Hippocampal formation (tissue), 2 donors: ENCODE data around the gene DDX27.

ENCODE experiments used
- DNase-seq, 2 donors: peaks; one replicate each; lab custom pipeline; 2025; lab: John Stamatoyannopoulos, UW

The DDX27 gene

GRCh38 chr20:49247792-49248191 is 28.6 kb downstream of the DDX27 start:
- DNase-seq: no peak

- no peak for DNase-seq
Measured at GRCh38 chr20:49248301-49248700, 29.1 kb downstream of the DDX27 start.

DNA sequence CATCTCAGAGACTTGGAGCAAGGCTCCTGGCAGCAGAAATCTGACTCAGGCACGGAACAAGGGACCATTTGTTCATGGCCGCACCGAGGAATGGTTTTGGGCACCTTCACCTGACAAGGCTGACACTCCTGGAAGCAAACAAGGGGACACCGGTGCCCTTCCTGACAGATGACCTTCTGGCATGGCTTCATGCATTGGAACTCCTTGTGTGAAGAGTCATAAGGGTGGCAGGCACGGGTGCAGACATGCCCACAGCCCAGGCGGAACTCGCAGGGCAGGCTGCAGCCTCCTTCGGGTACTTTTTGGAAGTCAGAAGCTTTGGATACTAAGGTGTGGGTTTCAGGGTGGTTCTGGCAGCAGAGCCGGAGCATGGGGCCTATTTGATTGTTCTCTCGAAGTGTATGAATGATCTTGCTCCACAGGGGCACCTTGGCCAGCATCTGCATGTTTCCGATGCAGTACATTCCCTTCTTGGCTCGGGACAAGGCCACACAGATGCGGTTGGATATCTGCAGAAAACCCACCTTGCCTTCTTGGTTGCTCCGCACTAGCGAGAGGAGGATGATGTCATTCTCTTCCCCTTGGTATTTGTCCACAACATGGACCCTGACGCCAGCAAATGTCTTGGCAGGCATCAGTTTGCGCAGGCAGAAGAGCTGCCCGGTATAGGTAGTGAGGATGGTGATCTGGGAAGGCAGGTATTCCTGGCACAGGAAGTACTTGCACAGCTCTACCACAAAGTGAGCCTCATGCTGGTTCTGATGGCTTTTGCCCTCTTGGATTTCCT is 29.9 kb downstream of the DDX27 start:
- DNase-seq: no peak

DNA sequence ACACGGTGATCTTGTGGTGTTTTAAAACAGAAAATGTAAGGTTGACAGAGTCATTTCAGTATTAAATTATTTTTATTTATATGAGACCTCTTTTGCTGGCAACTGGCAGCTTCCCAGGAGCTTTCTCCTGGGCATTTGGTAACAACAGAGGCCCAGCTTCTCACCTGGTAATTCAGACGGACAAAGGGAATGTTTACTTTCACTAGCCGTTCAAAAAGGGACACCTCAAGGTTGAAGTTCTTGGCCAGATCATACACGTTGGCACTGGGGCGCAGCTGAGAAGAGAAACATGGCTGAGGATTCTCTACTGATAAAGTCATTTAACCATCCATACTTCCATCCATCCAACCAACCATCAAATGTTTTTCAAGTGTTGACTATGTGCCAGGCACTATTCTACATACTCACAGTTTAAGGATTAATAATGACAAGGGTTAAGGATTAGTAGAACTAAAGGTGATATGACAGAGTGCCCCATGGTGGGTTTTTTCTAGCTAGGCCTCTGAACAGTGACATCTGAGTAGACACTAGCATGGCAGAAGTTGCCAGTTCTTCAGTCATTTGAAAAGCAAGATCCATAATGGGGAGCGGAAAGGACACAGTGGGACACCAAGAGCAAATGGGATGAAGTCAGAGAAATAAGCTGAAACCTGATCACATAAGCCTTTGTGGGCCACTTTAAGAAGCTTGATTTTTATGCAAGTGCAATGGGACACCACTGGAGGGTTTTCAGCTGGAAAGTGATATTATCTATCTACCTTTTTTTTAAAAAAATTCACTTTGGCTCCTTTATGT is 33.5 kb downstream of the DDX27 start:
- DNase-seq: no peak

DNA sequence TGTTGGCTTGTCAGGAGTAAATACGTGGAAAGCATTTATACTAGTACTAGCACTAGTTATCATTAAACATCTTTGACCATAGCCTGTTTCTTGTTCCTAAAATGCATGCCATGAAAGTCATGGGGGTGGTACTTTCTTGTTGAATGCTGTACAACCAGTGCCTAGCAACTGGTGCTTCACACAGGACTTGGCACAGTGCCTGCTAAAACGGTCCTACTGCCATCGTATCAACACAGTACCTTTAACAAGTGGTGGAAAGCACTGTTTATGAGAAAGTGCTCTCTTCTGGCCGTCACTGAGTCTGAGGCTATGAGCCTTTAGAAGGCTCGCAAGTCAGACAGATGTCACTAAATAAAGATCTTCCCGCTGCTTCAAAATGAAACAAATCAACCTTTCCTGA is 37.0 kb downstream of the DDX27 start:
- DNase-seq: no peak

GRCh38 chr20:49259284-49259683 is 40.1 kb downstream of the DDX27 start:
- DNase-seq: no peak

DNA sequence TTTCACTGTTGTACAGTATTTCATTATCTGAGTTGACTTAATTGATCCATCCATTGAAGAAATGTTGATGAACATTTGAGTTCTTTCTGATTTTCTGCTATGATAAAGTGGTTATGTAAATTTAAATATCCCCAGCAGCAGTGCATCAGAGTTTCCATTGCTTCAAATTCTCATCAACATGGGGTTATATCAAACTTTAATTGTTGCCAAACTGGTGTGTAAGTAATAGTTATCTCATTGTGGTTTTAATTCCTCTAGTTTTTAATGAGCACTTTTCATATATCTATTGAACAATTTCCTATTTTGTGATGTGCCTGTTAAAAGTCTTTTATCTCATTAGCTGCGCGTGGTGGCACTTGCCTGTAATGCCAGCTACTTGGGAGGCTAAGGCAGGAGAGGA is 40.6 kb downstream of the DDX27 start:
- DNase-seq: no peak

- no peak for DNase-seq
Measured at GRCh38 chr20:49260218-49260617, 41.0 kb downstream of the DDX27 start.

DNA sequence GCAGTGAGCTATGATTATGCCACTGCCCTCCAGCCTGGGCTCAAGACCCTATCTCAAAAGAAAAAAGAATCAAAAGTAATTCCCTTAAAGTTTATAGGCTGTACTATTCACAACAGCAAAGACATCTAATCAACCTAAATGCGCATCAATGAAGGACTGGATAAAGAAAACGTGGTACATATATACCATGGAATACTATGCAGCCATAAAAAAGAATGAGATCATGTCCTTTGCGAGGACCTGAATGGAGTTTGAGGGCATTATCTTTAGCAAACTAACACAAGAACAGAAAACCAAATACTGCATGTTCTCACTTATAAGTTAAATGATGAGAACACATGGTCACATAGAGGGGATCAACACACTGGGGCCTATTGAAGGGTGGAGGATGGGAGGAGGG is 42.0 kb downstream of the DDX27 start:
- no peak for DNase-seq

DNA sequence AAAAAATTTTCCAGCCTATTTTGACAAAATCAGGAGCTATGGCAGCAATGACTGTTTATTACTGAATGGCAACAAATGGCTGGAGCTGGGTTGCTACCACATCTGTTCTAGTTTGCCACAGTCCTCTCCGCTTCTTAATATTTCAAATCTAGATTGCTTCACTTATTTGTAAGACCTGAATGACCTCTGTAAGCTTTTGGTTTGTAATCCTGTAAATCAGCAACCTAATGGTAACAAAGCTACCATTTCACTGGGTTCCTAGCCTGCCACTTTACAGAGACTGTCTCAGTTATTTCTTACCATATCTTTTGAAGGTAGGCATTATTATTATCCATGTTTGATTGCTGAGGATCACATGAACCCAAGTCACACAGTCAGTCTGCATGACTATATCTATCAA is 43.2 kb downstream of the DDX27 start:
- DNase-seq: no peak

DNA sequence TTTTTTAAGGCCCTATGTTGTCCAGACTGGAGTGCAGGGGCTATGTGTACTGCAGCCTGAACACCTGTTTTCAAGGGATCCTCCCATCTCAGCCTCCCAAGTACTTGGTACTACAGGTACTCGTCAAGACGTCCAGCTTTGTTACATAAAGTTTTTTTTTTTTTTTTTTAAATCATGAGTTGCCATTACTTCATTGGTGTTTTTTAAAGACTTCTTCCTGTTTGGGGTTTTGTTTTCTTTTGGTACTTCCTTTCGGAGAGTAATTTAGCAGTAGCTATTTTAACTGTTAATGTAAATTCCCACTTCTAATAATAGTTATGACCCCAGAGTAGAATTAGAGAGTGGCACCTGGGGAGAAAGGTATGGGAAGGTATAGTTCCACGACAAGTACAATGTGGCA is 48.1 kb downstream of the DDX27 start:
- no peak for DNase-seq

- no peak for DNase-seq
Measured at GRCh38 chr20:49268600-49269365, 49.6 kb downstream of the DDX27 start.

DNA sequence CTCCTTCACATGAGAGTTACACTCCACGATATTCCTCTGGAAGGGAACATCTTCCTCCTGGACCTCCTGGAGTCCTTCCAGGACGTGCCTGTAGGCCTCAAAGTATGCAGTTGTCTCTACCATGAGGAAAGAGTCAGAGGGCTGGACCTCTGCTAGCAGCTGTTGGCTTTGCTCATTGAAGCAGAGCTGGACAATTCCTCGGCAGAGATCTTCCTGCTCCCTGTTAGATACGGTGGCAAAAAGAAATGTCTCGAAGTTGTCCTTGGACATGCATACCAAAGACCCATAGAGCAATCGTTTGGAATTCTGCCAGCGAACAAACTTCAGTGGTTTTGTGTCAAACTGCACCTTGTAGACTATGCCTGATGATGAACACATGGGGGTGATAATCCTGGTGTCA is 51.0 kb downstream of the DDX27 start:
- no peak for DNase-seq

GRCh38 chr20:49270736-49271135 is 51.5 kb downstream of the DDX27 start:
- no peak for DNase-seq

- DNase-seq: no peak
Measured at GRCh38 chr20:49272654-49273053, 53.4 kb downstream of the DDX27 start.

DNA sequence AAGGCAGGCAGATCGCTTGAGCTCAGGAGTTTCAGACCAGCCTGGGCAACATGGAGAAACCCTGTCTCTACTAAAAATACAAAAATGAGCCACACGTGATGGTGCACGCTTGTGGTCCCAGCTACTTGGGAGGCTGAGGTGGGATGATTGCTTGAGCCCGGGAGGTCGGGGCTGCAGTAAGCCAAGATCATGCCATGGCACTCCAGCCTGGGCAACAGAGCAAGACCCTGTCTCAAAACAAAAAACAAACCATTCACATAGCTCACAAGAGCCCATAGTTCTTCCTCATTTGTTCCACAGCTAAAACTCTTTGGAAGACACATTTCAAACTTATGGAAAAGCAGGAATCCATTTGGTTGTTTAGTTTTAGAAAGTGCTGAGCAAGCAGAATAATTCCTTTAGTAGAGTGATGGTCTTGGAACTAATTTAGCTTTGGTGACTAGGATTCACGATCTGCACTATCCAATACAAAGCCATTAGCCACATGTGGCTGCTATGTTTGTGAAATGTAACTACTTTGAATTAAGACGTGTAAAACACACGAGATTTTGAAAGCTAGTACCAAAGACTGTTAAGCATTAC is 54.6 kb downstream of the DDX27 start:
- DNase-seq: no peak

GRCh38 chr20:49275216-49275615 is 56.0 kb downstream of the DDX27 start:
- DNase-seq: no peak

- DNase-seq: no peak
Measured at GRCh38 chr20:49275636-49276035, 56.4 kb downstream of the DDX27 start.

- DNase-seq: no peak
Measured at GRCh38 chr20:49276161-49276960, 57.1 kb downstream of the DDX27 start.

GRCh38 chr20:49276961-49277785 is 58.0 kb downstream of the DDX27 start:
- DNase-seq: no peak

GRCh38 chr20:49277786-49278035 is 58.5 kb downstream of the DDX27 start:
- no peak for DNase-seq
